ENCODE results near the gene IFNL4. TPM values are rescaled to one million over a fixed set of nuclear protein-coding genes. Genes with fewer than 3 reads are reported as not detected.
"Not testable (repeated sequence)": the region's sequence is repeated elsewhere in the genome, so short reads cannot be mapped to it uniquely, and the experiment has no call there.

Gene IFNL4
- total RNA-seq, result not detected

- ATAC-seq, result no peak
Measured at GRCh38 chr19:39248806-39249205, at the start of gene IFNL4. TSS of gene IFNL4 (minus strand) at chr19:39248856.

GRCh38 chr19:39297931-39298634 lies 49.4 kb upstream of the IFNL4 start:
- peak; percentile 59 for ATAC-seq

- ATAC-seq, result no peak
Measured at GRCh38 chr19:39296906-39297305, 48.2 kb upstream of the IFNL4 start.

- no peak for ATAC-seq
Measured at GRCh38 chr19:39296055-39296645, 47.5 kb upstream of the IFNL4 start, which contains the start of gene IFNL1. TSS of gene IFNL1 (plus strand) at chr19:39296407. CDS start at chr19:39296422, 15 bp downstream.

GRCh38 chr19:39293394-39293793 lies 44.7 kb upstream of the IFNL4 start:
- ATAC-seq, result no peak

- ATAC-seq, result no peak
Measured at GRCh38 chr19:39284032-39284431, 35.4 kb upstream of the IFNL4 start.

- ATAC-seq, result no peak
Measured at GRCh38 chr19:39282021-39282420, 33.4 kb upstream of the IFNL4 start.

- no peak for ATAC-seq
Measured at GRCh38 chr19:39277598-39277997, 28.9 kb upstream of the IFNL4 start.

- ATAC-seq, result no peak
Measured at GRCh38 chr19:39276740-39277139, 28.1 kb upstream of the IFNL4 start.

- no peak for ATAC-seq
Measured at GRCh38 chr19:39275578-39275977, 26.9 kb upstream of the IFNL4 start.

GRCh38 chr19:39273859-39274258 lies 25.2 kb upstream of the IFNL4 start:
- not testable (repeated sequence) for ATAC-seq

- ATAC-seq, result no peak
Measured at GRCh38 chr19:39270036-39270871, 21.6 kb upstream of the IFNL4 start.

- not testable (repeated sequence) for ATAC-seq
Measured at GRCh38 chr19:39269369-39269768, 20.7 kb upstream of the IFNL4 start.

GRCh38 chr19:39268531-39269223 lies 20.0 kb upstream of the IFNL4 start:
- ATAC-seq, result not testable (repeated sequence)

- ATAC-seq, result peak; percentile 31
Measured at GRCh38 chr19:39268085-39268484, 19.4 kb upstream of the IFNL4 start, which contains the start of gene IFNL2. TSS of gene IFNL2 (plus strand) at chr19:39268396. CDS start at chr19:39268569, 173 bp downstream.

- no peak for ATAC-seq
Measured at GRCh38 chr19:39265321-39265916, 16.8 kb upstream of the IFNL4 start.

GRCh38 chr19:39264306-39265290 lies 15.9 kb upstream of the IFNL4 start:
- ATAC-seq, result peak; percentile 18

GRCh38 chr19:39263912-39264305 lies 15.3 kb upstream of the IFNL4 start:
- ATAC-seq, result no peak

GRCh38 chr19:39262496-39262895 lies 13.8 kb upstream of the IFNL4 start:
- ATAC-seq, result no peak

- ATAC-seq, result no peak
Measured at GRCh38 chr19:39261704-39262103, 13.0 kb upstream of the IFNL4 start.

- ATAC-seq, result no peak
Measured at GRCh38 chr19:39257227-39257626, 8.6 kb upstream of the IFNL4 start.

Measured in esophagus mucosa (tissue), 1 donor.